Bone marrow (tissue), 2 donors: ENCODE measurements around the gene SPEN.
A peak's percentile ranks its signal among the peaks of the same experiment; 100 is the strongest.
"Not testable (repeated sequence)": the region's sequence is repeated elsewhere in the genome, so short reads cannot be mapped to it uniquely, and the experiment has no call there.

Experiments
- DNase-seq, 2 donors: peaks; one replicate each; lab custom pipeline; 2025; lab: John Stamatoyannopoulos, UW

The SPEN gene

GRCh38 chr1:15834406-15835204, 12.9 kb upstream of the SPEN start:
- peak; percentile 79 to 83 for DNase-seq

- DNase-seq: peak; percentile 52 to 67
Observed at GRCh38 chr1:15835205-15835740, 12.2 kb upstream of the SPEN start.

- DNase-seq: peak; percentile 93 to 97
Observed at GRCh38 chr1:15835741-15836510, 11.6 kb upstream of the SPEN start.

GRCh38 chr1:15836511-15836771, 11.1 kb upstream of the SPEN start:
- not testable (repeated sequence) for DNase-seq

GRCh38 chr1:15836772-15837669, 10.5 kb upstream of the SPEN start:
- DNase-seq: peak; percentile 54 to 65

GRCh38 chr1:15837931-15838330, 9.6 kb upstream of the SPEN start:
- DNase-seq: no peak

GRCh38 chr1:15838721-15839120, 8.8 kb upstream of the SPEN start:
- no peak for DNase-seq

GRCh38 chr1:15843826-15844572, 3.5 kb upstream of the SPEN start:
- no peak for DNase-seq

GRCh38 chr1:15846056-15846455, 1.5 kb upstream of the SPEN start:
- not testable (repeated sequence) for DNase-seq

GRCh38 chr1:15847893-15848142, 311 bp downstream of the SPEN start:
- peak in 1 of 2 donors; percentile 83 for DNase-seq

- DNase-seq: peak in 1 of 2 donors; percentile 62
Observed at GRCh38 chr1:15848143-15848928, 829 bp downstream of the SPEN start.

GRCh38 chr1:15848929-15849774, 1.6 kb downstream of the SPEN start:
- DNase-seq: peak; percentile 32 to 33

GRCh38 chr1:15849775-15850324, 2.3 kb downstream of the SPEN start:
- peak; percentile 28 to 42 for DNase-seq

- no peak for DNase-seq
Observed at GRCh38 chr1:15850471-15851001, 3.0 kb downstream of the SPEN start.

GRCh38 chr1:15851210-15852035, 3.9 kb downstream of the SPEN start:
- DNase-seq: no peak

GRCh38 chr1:15852036-15852827, 4.7 kb downstream of the SPEN start:
- peak in 1 of 2 donors; percentile 18 for DNase-seq

GRCh38 chr1:15852828-15853302, 5.4 kb downstream of the SPEN start:
- no peak for DNase-seq
